Muscle of arm (tissue), 12 donors: Measurements from ENCODE around the gene TNFRSF13B. TPM values are rescaled to one million over a fixed set of nuclear protein-coding genes. Genes with fewer than 3 reads are reported as not detected.
"Not testable (repeated sequence)": the region's sequence is repeated elsewhere in the genome, so short reads cannot be mapped to it uniquely, and the experiment has no call there.

Experiments
- DNase-seq: peaks from one replicate; pipeline ENCODE4 v3.0.0-alpha.2; 2013
- polyA plus RNA-seq, 12 donors: library from polyadenylated mRNA; unstranded; fragments of 120-200 nt; gene quantifications; one replicate each; pipeline ENCODE4 v1.2.1, GENCODE V29; 2013; ENCODE audit not compliant: insufficient read length in 12 of 12

Gene TNFRSF13B
- polyA plus RNA-seq, 12 donors = 0.17 to 2.1 (median 0.82) TPM; not detected in 3

DNA sequence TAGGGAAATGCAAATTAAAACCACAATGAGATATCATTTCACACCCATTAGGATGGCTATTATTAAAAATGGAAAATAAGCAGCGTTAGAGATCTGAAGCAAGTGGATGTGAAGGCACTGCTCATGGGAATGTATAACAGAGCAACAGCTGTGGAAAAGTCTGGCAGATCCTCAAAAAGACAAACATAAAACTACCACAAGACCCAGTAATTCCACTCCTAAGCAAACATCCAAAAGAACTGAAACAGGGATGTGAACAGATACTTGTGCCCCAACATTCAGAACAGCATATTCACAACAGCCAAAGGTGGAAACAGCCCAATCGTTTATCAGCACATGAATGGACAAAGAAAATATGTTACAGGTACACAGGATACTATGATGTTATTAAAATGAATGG, 10.9 kb downstream of the TNFRSF13B start:
- DNase-seq = not testable (repeated sequence)

DNA sequence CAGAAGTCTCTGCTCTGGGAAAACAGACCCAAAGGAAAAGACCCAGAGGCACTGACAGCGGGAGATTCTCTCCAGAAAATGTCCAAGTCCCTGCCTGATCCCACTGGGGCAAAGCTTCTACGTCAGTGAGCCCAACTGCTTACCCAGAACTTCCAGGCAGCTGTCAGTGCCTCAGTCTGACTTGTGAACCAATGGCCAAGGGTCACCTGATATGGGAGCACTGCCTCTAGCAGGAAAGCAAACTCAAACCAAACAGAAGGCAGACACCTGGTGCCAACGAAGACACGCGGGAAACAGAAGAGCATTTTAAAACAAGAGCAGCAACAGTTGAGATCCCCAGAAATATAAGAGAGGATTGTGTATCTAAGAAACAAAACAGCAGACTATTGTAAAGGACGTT, 16.9 kb downstream of the TNFRSF13B start:
- not testable (repeated sequence) for DNase-seq

DNA sequence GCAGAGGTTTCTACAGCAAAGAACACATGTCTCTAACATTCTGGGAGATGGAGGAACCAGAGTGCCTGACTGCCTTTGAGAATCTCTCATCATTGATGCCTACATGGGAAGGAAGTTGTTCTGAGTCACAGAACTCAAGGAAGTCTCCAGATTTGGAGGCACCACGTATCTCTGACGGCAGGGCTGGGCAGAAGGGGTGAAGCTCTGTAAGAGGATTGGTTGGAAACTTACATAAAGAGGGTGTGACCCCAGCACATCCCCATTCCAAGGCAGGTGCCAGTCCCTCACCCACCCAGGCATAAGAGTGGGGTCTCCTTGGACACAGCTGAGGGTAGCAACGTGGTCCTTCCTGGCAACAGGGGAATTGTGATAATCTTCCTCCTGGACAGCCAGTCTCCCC, 17.4 kb downstream of the TNFRSF13B start:
- DNase-seq = no peak

DNA sequence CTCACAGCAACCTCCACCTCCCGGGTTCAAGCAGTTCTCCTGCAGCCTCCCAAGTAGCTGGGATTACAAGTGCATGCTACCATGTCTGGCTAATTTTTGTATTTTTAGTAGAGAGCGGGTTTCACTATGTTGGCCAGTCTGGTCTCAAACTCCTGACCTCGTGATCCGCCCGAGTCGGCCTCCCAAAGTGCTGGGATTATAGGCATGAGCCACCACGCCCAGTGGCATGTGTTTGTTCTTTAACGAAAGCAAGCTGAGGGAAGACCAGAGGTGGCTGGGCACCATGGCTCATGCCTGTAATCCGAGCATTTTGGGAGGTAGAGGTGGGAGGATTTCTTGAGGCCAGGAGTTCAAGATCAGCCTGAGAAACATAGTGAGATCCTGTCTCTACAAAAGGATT, 18.1 kb downstream of the TNFRSF13B start:
- no peak for DNase-seq

DNA sequence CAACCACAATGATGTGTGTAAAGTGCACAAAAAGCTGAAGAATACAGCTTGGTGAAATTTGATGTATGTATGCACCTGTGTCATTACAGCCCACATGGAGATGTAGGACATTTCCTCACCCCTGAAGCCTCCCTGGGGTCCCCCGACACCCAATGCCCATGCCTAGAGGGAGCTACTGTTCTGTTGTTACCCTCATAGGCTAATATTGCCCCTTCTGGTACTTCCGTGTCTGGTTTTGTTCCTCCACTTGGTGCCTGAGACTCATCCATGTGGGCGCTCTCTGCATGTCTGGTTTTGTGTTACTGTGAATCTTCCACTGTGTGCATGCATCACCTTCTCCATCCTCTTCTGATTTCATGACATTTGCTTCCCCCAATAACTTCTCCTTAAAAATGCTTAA, 18.6 kb downstream of the TNFRSF13B start:
- no peak for DNase-seq

DNA sequence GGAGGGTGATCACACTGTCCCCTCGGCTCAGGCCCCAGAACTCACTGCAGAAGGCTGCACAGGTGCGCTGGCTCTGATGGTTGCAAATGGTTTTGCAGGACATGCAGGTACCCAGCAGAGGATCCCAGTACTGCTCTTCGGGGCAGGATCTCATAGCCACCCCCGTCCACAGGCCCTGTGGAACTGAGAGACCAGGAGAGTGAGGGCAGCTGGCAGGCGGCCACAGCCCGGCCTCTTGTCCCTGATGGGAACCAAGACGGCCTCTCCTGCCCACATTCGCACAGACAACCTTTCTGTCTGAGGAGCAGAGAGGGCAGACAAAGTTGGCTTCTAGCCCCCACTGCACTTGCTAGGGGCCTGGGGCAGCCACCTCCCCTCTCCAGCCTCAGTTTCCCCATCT, 19.5 kb downstream of the TNFRSF13B start:
- DNase-seq = no peak

DNA sequence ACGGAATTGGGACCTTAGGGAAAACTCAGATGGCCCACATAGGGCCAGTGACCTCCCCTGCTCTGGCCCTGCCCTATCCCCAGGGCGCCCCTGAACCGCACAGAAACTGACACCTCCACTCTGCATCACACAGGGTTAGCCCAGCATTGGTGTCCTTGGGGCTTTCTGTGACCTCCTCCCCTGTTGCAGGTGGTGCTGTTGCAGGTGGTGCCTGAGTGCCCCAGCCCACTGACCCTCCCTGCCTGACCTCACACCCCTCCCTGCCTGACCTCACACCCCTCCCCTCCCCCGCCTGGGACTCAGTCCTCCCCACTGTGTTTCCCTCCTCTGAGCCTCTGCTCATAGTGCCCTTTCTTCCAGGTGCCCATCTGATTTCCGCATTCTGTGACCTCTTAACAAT, 21.4 kb downstream of the TNFRSF13B start:
- DNase-seq = no peak

DNA sequence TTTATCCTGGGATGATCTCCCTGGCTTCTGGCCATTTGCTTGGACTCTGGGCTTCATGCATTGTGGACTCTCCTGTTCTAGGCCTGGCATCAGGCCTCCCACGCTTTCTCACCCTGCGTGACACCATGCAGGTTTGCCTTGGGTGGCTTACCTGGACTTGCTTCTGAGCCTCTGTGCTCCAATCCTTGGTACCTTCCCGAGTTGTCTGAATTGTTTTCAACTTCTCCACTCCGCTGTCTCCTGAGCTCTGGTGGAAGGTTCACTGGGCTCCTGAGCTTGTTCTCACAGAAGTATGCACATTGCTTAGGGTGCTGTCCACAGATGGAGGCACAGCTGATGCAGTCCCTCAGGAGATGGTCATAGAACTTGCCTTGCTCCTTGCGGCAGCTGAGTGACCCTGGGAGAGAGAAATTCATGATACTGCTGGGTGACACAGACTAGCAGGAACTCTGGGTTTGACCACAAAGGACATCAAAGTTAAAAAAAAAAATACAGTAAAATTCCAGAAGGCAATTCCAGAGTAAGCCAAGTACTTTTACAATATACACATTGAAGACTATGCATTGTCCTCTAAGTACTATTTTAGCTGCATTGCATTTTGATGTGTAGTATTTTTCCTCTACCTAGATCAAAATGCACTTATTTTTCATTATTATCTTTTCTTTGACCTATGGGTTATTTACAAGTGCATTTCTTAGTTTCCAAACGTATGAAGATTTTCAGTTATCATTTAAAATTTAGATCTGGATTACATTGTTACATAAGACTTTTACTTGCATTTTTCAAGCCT, 23.1 kb downstream of the TNFRSF13B start:
- DNase-seq = no peak

DNA sequence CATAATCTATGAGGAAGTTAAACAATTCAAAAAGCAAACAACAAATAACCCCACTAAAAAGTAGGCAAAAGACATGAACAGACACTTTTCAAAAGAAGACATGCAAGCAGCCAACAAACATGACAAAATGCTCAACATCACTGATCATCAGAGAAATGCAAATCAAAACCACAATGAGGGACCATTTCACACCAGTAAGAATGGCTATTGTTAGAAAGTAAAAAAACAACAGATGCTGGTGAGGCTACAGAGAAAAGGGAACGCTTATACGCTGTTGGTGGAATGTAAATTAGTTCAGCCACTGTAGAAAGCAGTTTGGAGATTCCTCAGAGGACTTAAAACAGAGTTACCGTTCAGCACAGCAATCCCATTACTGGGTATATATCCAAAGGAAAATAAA, 24.4 kb downstream of the TNFRSF13B start:
- no peak for DNase-seq

DNA sequence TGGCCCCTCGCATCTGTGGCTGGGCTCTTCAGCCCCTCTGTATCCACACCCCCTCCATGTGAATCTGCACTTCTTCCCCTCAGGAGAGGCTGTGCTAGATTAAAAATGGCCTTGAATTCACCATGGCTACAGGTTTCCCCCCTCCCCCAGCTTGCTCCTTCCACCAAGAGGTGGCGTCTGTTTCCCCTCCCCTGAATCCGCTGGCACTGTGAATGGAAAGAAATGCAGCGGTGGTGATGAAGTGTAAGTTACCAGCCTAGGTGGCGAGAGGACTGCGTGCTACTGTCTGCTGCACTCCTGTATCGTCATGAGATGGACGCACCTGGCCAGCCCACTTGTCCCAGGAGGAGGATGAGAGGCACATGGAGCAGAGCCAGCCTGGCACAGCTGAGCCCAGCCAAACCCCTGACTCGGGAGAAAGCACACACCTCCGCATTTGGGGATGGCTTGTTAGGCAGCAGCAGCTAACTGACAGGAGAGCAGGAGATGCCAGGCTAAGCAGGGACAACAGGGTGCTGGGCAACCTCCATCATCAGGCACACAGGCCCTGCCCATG, 26.2 kb downstream of the TNFRSF13B start:
- no peak for DNase-seq

DNA sequence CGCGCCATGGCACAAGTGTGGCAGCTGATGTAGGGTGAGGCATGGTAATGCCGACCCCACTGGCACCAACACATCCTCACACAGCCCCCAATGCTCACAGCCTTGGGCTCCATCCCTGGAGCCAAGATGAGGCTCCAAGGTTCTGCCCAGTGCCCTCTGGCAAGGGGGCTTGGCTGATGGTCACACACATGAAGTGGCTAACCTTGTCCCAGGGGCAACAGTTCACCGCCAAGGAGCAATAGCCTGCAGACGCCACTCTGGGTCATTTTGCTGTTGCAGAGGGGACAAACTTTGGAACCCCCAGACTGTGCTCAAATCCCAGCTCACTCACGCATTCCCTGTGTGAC, 26.8 kb downstream of the TNFRSF13B start:
- DNase-seq = no peak

DNA sequence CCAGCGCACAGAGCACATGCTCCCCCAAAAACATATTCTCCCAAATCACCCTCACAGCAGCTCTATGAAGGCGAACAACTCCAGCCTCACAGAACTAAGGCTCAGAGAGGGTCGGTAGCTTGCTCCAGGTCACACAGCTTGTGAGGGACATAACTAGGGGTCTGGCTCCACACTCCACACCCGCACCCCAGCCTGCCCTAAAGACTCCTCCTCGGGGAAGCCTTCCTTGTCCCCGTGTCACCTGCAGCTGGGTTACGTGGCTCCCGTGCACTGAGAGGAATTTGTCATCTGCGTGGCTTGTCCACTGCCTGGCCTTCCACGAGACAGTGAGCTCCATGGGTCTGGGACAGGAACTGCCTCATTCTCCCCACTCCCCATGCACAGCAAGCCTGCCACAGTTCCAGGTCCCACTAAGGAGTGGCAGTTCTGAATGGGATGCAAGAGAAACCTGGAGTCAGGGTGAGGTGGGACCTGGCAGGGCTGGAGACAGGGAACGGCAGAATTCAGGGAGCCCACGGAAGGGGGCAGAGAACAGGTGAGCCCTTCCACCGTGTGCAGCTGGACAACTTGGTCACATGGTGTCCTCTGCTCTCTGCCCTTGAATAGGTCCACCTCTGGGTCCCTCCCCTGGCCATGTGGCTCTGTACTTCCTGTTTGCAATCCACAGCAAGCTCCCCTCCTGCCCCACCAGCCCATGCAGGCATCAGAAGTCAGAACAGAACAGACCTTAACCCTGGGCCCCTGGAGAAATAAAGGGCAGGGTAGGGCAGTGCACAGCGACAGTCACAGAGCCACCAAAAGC, 27.4 kb downstream of the TNFRSF13B start:
- no peak for DNase-seq

DNA sequence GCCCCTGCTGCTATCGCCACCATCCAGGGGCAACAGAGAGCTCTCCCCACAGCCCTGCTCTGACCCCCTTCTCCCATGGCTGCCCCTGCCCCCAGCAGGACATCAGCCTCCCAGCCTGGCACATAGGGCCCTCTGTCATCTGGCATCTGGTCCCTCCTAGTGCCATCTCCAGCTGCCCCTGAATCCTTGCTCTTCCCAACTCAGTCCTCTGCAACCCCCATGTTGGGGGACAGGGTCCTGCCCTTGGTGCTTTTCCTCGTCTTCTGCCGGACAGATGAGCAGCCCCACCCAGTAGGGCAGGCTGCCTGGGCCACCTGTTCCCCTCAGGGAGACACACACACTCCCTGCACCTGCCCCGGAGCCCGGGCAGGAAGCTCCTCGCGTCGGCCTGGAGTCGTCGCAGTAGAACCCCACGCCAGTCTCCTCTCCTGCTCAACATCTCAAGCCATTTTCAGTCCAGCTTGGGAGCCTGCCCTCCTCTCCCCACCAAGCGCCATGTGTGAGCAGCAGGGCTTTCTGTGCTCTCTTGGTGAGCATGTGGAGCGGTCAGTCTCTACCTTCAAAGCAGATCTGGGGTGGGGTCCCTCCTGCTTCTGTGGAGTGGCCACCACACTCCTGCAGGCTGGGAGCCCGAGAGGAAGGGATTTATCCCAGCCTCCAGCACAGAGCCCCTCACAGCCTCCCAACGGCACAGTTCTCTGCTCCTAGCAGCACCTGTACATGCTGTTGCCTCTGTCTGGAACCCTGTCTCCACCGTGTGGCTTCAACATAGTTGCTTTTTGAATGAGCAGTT, 28.2 kb downstream of the TNFRSF13B start:
- DNase-seq = no peak

DNA sequence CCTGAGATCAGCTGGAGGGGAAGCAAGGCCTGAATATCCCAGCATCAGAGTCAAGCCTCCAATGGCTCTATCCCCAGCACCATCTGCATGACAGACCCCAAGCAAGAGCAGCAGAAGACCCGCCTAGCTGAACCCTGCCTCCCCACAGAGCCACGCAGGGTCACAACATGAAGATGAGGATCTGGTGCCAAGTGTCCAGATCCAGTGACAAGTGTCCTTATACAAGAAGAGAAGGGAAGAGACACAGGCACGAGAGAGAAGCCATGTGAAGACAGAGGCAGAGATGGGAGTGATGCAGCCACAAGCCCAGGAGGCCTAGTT, 28.9 kb downstream of the TNFRSF13B start:
- no peak for DNase-seq

DNA sequence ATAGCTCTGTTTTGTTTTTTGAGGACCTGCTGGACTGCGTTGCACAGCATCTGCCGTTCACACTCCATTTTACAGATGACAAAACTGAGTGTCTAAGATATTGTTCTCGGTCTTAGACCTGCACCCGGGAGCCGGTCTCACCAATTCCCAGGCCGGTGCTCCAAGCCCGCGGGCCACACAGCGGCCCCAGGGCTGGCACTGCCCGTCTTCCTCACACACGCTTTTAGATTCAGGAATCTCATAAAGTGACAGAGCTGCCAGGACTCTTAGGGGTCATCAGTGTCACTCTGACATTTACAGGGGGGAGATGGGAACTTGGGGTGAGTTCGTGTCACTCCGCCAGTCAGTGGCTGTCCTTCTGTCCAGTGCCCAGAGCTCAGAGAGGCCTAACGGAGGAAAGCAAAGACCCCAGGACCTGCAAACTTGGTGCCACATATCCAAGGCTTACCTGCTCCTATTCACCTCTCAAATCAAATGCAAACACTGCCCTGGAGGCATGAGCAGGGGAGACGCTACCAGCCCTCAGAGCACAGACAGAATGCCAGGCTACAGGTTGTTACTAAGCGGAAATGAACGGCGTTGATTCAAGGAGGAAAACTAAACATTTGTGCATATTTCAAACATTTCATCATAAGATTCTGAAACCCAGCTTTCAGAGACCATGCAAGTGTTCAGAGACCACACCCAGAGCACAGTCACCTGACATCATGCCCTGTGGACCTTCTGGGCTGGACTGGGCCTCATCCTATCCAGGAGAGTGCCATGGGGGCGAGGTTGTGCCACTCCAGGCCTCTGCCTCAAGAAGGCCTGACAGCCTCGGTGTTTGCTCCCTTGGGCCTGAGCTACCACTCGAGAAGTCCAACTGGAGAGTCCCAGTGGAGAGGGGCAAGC, 29.5 kb downstream of the TNFRSF13B start:
- no peak for DNase-seq

DNA sequence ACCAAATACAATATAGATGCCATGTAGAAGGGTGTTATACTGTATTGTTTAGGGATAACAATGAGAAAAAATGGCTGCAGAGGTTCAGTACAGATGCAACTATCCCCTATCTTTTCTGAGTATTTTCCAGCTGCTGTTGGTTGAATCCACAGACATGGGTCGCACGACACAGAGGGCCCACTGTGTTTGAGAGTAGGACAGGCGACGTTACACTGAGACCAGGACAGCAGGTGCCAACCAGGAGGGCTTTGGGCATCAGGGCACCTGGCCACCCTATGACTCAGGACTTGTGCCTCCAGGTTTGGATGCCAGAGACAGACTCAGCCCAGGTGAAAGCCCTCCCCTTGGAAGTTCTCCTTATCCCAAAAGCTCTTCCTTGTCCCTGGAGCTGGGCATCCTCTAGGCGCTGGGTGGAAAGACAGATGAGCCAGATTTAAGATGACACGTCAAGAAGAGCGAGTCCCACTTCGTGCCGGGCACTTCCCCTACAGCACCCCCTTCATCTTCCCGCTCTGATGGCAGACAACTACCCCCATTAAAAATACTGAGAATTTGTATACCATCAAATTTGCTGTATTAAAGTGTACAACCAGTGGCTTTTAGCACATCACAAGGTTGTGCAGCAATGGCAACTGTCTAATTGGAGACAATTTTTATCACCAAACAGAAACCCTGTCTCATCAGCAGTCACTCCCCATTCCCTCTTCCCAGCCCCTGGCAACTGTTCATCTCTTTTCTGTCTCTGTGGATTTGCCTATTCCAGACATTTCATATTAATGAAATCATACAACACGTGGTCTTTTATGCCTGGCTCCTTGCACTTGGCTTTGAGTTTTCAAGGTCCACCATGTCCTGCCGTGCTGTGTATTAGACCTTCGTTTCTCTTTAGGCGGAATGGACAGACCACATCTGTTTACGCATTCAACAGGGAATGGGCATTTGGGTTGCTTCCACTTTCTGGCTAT, 30.6 kb downstream of the TNFRSF13B start:
- peak; percentile 65 for DNase-seq

DNA sequence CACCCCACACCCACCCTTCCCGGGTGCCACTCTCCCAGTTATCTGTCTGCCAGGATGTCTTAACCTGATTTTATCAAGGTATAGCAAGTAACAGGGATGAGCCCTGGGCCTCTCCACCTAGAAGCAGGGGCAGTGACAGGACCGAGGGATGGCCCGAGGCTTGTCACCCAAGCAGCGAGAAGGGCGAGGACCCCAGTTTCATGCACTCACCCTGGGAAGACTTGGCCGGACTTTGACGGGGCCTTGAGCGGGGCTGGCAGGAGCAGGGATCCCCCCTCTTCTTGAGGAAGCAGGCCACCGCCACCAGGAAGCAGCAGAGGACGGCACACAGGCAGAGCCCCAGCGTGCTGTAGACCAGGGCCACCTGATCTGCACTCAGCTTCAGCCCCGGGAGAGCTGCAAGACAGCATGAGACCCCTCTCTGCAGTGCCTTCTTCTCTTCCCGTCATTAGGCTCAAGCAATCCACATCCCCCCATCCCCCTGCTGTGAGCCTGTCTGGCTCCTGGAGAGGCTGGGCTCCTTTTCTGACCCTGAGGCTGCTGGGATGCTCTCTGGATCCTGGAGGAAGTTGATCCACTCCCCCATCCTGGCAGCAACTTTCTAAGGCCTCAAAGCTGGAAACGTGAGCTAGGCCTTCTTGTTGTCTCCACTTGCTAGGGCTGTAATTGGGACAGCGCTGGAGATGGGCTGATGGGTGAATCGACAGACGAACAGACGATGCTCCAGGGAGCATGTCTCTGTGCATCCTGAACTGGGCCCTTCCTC, 31.6 kb downstream of the TNFRSF13B start:
- DNase-seq = no peak

DNA sequence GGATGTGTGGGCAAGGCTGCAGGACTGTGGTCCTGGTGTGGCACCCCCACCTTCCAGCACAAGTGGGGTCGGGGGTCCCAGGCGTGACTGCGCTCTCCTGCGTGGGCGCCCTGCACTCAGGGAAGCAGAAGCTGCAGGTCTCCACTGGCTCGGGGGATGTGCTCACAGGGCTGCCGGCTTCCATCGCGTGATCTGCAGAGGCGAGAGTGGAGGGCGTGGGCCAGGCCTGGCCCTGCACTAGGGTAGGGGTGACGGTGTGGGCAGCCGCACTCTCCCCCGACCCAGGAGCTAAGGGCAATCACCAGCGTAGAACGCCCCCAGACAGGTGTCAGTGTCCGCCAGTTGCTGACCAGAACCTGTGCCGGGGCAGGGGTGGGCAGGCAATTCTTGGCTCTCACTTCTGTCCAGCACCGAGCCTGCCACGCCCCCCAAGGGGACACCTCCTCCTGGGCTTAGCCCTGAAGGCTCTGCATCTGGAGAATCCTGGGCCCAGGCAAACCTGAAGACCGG, 32.3 kb downstream of the TNFRSF13B start:
- DNase-seq = no peak

DNA sequence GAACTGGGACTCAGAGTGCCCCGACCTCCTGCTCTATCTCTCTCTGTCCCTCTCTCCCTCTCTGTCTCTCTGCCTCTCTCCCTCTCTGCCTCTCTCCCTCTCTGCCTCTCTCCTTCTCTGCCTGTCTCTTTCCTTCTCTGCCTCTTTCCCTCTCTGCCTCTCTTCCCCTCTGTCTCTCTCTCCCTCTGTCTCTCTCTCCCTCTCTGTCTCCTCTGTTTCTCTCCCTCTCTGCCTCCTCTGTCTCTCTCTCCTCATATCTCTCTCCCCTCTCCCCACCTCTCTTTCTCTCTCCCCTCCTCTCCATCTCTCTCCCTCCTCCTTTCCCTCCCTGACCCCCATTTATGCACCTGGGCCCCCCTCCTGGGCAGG, 32.7 kb downstream of the TNFRSF13B start:
- DNase-seq = no peak
